B cell (primary cell): Measurements from ENCODE around the gene HAO1. TPM values are rescaled to one million over a fixed set of nuclear protein-coding genes. Genes with fewer than 3 reads are reported as not detected.

Experiments
- ATAC-seq: fragments of 200-7000 bp; cut with Tn5 transposase; one replicate; pipeline ENCODE4 v1.10.0; 2021; ENCODE audit warnings: low read depth, mild to moderate bottlenecking, moderate number of reproducible peaks, moderate library complexity
- CTCF ChIA-PET: fragments of 350-600 bp; sonication (Branson Sonifier 250); formaldehyde crosslinking; loops from one replicate; lab custom pipeline; 2021; ENCODE audit warnings: antibody characterized with exemption, inconsistent platforms; lab: Charles Lee
- POLR2A ChIA-PET: fragments of 350-600 bp; sonication (Branson Sonifier 250); formaldehyde crosslinking; loops from one replicate; lab custom pipeline; 2021; ENCODE audit warnings: antibody characterized with exemption; lab: Charles Lee
- DNase-seq: peaks from one replicate; pipeline ENCODE4 v3.0.0; 2013
- H2AFZ ChIP-seq: 2 replicates; pipeline ENCODE4 v1.6.1; 2012; ENCODE audit warnings: mild to moderate bottlenecking, low read depth, low read length; ENCODE audit not compliant: insufficient read depth, poor library complexity, severe bottlenecking
- H3K27ac ChIP-seq, 2 donors: 1 replicate in 1 of 2; 2 replicates in 1 of 2; pipeline ENCODE4 v1.5.1; 2012 to 2013; ENCODE audit warnings: low read length in 2 of 2, mild to moderate bottlenecking in 2 of 2, moderate library complexity in 1 of 2
- H3K27me3 ChIP-seq, 4 experiments: fragments of 200-600 bp in 1 of 4; sonication (generic) in 1 of 4; replicated peaks in 1 of 4; 1 replicate in 2 of 4; 2 replicates in 2 of 4; pipeline versions ENCODE4 v1.6.1 to v1.7.0; 2013 to 2016; ENCODE audit warnings: low read length in 3 of 4, mild to moderate bottlenecking in 2 of 4, mixed read lengths in 1 of 4, moderate library complexity in 1 of 4; ENCODE audit not compliant: insufficient read depth in 4 of 4, control insufficient read depth in 3 of 4; ENCODE audit errors: control extremely low read depth in 1 of 4
- H3K36me3 ChIP-seq, 2 experiments: replicated peaks in 1 of 2; 1 replicate in 1 of 2; 2 replicates in 1 of 2; pipeline versions ENCODE4 v1.6.1 to v1.7.1; 2013; ENCODE audit warnings: low read length in 1 of 2; ENCODE audit not compliant: insufficient read depth in 2 of 2, control insufficient read depth in 1 of 2; ENCODE audit errors: control extremely low read depth in 1 of 2, extremely low read depth in 1 of 2
- H3K4me1 ChIP-seq, 2 donors: fragments of 200-600 bp in 1 of 2; sonication (generic) in 1 of 2; 1 replicate in 1 of 2; 2 replicates in 1 of 2; pipeline versions ENCODE4 v1.5.1 to v1.6.1; 2013 to 2017; ENCODE audit warnings: low read length in 2 of 2; ENCODE audit not compliant: control insufficient read depth in 2 of 2, insufficient read depth in 2 of 2
- H3K4me2 ChIP-seq: replicated peaks from 2 replicates; pipeline ENCODE3; 2012; ENCODE audit warnings: mild to moderate bottlenecking, low read depth, low read length; ENCODE audit not compliant: poor library complexity, severe bottlenecking
- H3K4me3 ChIP-seq, 5 experiments: fragments of 200-600 bp in 1 of 5; sonication (generic) in 1 of 5; 1 replicate in 3 of 5; 2 replicates in 2 of 5; pipeline versions ENCODE4 v1.5.1 to v1.7.0; 2011 to 2016; ENCODE audit warnings: low read length in 4 of 5, mild to moderate bottlenecking in 4 of 5, low read depth in 2 of 5, control low read depth in 1 of 5, moderate library complexity in 1 of 5; ENCODE audit not compliant: insufficient read depth in 1 of 5; ENCODE audit errors: control extremely low read depth in 1 of 5, extremely low read depth in 1 of 5
- H3K79me2 ChIP-seq: fragments of 200-600 bp; sonication (generic); one replicate; pipeline ENCODE4 v1.6.0; 2016; ENCODE audit warnings: low read length; ENCODE audit not compliant: control insufficient read depth, insufficient read depth
- H3K9ac ChIP-seq: fragments of 200-600 bp; sonication (generic); 2 replicates; pipeline ENCODE4 v1.6.1; 2017; ENCODE audit warnings: mild to moderate bottlenecking, low read length, moderate library complexity
- H3K9me3 ChIP-seq, 3 donors: one replicate each; pipeline versions ENCODE4 v1.6.1 to v1.7.1; 2013; ENCODE audit warnings: low read length in 2 of 3; ENCODE audit not compliant: control insufficient read depth in 2 of 3, insufficient read depth in 1 of 3; ENCODE audit errors: control extremely low read depth in 1 of 3
- H4K20me1 ChIP-seq: 2 replicates; pipeline ENCODE4 v1.6.0; 2012; ENCODE audit warnings: mild to moderate bottlenecking, low read length; ENCODE audit not compliant: insufficient read depth, control insufficient read depth, poor library complexity, severe bottlenecking
- H3K27ac Mint-ChIP-seq: one replicate; pipeline ENCODE4 v1.8.0; 2021; ENCODE audit warnings: mixed read lengths
- H3K27me3 Mint-ChIP-seq: one replicate; pipeline ENCODE4 v1.8.0; 2021; ENCODE audit warnings: mixed read lengths
- H3K4me1 Mint-ChIP-seq: one replicate; pipeline ENCODE4 v1.8.0; 2021; ENCODE audit warnings: mixed read lengths
- H3K4me3 Mint-ChIP-seq: one replicate; pipeline ENCODE4 v1.8.0; 2021; ENCODE audit warnings: mixed read lengths
- H3K9me3 Mint-ChIP-seq: one replicate; pipeline ENCODE4 v1.8.0; 2022; ENCODE audit warnings: mixed read lengths; ENCODE audit not compliant: insufficient read depth
- EZH2 ChIP-seq: IDR thresholded peaks from 2 replicates; pipeline ENCODE4 v1.6.1; 2012; ENCODE audit warnings: borderline replicate concordance, low read depth, mild to moderate bottlenecking, moderate library complexity, low read length; ENCODE audit not compliant: insufficient read depth, poor library complexity, severe bottlenecking
- WGBS: methylation state at CpG from one replicate; pipeline ENCODE4 v1.1.5; 2013; ENCODE audit warnings: missing lambda C conversion rate; ENCODE audit not compliant: insufficient coverage; 5-methylcytosine and 5-hydroxymethylcytosine counted together
- intact Hi-C: fragments of 100-400 bp; cut with micrococcal nuclease; formaldehyde crosslinking; loops from one replicate; pipeline ENCODE4 v1.10.0; 2022
- polyA plus RNA-seq: library from polyadenylated mRNA; depleted of rRNA; stranded (reverse); fragments of >200 nt; gene quantifications from 2 replicates; pipeline ENCODE4 v1.2.3, GENCODE V29; 2012
- total RNA-seq, 2 donors: library from RNA; stranded (reverse); fragments of 120-200 nt in 1 of 2; gene quantifications; 1 replicate in 1 of 2; 2 replicates in 1 of 2; pipeline versions ENCODE4 v1.2.3 to v1.2.4, GENCODE V29; 2013 to 2022
- TF ChIP-seq, protein P1 (sequence below): fragments of 200-600 bp; IDR thresholded peaks from one replicate; pipeline ENCODE4 v1.8.0; 2022; ENCODE audit warnings: antibody characterized with exemption, mild to moderate bottlenecking

HAO1 gene
- total and polyA plus RNA-seq, 2 donors (not counting 1 experiment from before 2014, with no cell fraction given): not detected

DNA sequence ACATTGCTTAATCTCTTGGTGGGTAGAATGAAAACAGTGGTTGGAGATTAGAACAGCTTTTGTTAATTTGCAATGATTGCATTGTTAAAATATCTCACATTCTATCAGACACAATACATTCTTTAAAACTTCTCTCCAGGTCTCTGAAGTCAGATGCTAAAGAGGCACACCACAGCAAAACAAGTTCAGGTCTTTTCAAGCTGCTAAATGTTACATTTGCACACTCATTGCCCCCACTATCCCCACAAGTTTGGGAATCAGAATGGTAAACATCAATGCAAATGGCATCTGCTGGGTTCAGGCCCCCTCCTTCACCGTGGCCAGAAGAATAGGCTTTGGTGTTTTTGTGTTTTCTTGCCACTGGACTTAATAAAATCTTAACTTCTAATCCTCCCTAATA lies 10.1 kb upstream of the HAO1 start:
- no peak overlapping the region for H3K4me3 ChIP-seq
- no peak overlapping the region for H3K27ac ChIP-seq
- no peak overlapping the region for H3K4me3 Mint-ChIP-seq
- CTCF ChIA-PET: no interaction called here
- H3K4me1 ChIP-seq: no peaks in the 10 kb centered on the region
- H3K27me3 Mint-ChIP-seq: peaks cover 7% of the 10 kb centered on the region
- no peak overlapping the region for H3K9ac ChIP-seq
- H3K9me3 Mint-ChIP-seq: peaks cover 5% of the 10 kb centered on the region
- H3K79me2 ChIP-seq: no peaks in the 10 kb centered on the region
- POLR2A ChIA-PET: no interaction called here
- ATAC-seq (no peak), DNase-seq (no peak)
- H3K27ac Mint-ChIP-seq: no peak overlapping the region
- peaks cover 0 to 3% (median 1%) of the 10 kb centered on the region in 3 donors for H3K9me3 ChIP-seq
- no peak for TF ChIP-seq EZH2
- TF ChIP-seq, protein P1, sequence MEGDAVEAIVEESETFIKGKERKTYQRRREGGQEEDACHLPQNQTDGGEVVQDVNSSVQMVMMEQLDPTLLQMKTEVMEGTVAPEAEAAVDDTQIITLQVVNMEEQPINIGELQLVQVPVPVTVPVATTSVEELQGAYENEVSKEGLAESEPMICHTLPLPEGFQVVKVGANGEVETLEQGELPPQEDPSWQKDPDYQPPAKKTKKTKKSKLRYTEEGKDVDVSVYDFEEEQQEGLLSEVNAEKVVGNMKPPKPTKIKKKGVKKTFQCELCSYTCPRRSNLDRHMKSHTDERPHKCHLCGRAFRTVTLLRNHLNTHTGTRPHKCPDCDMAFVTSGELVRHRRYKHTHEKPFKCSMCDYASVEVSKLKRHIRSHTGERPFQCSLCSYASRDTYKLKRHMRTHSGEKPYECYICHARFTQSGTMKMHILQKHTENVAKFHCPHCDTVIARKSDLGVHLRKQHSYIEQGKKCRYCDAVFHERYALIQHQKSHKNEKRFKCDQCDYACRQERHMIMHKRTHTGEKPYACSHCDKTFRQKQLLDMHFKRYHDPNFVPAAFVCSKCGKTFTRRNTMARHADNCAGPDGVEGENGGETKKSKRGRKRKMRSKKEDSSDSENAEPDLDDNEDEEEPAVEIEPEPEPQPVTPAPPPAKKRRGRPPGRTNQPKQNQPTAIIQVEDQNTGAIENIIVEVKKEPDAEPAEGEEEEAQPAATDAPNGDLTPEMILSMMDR: no peak
- WGBS: no CpG with 5 or more reads among the region's 1 CpG
- no peaks in the 10 kb centered on the region for H3K27me3 ChIP-seq
- H3K36me3 ChIP-seq: no peaks in the 10 kb centered on the region
- no peaks in the 10 kb centered on the region for H3K4me1 Mint-ChIP-seq
- no peak overlapping the region for H2AFZ ChIP-seq
- H4K20me1 ChIP-seq: no peaks in the 10 kb centered on the region
- no peak overlapping the region for H3K4me2 ChIP-seq
- intact Hi-C loops: no loop called here

GRCh38 chr20:7943891-7944290 lies 3.6 kb upstream of the HAO1 start:
- 0% methylated on average over 1 of the region's 2 CpGs for WGBS
- no peak for DNase-seq
- Histone ChIP-seq H3K4me3 (no peak overlapping the region), H3K4me1 (no peaks in the 10 kb centered on the region), H3K27ac (no peak overlapping the region), H3K9ac (no peak overlapping the region), H3K9me3 (peaks cover 0 to 3% (median 1%) of the 10 kb centered on the region in 3 donors), H2AFZ (no peak overlapping the region), H3K27me3 (no peaks in the 10 kb centered on the region), H3K36me3 (no peaks in the 10 kb centered on the region), H3K79me2 (no peaks in the 10 kb centered on the region), H3K4me2 (no peak overlapping the region), H4K20me1 (no peaks in the 10 kb centered on the region)
- H3K4me3 Mint-ChIP-seq: no peak overlapping the region
- no peak overlapping the region for H3K27ac Mint-ChIP-seq
- H3K4me1 Mint-ChIP-seq: no peaks in the 10 kb centered on the region
- intact Hi-C loops: no loop called here
- H3K9me3 Mint-ChIP-seq: no peaks in the 10 kb centered on the region
- TF ChIP-seq EZH2: no peak
- TF ChIP-seq, protein P1: no peak
- ChIA-PET CTCF (no interaction called here), POLR2A (no interaction called here)
- no peak for ATAC-seq
- no peaks in the 10 kb centered on the region for H3K27me3 Mint-ChIP-seq
